KG1 (cell line): ENCODE measurements around the gene PDE10A.
"Not testable (repeated sequence)": the region's sequence is repeated elsewhere in the genome, so short reads cannot be mapped to it uniquely, and the experiment has no call there.

Experiments
- DNase-seq: peaks from one replicate; lab custom pipeline; 2025; lab: John Stamatoyannopoulos, UW

Gene PDE10A

GRCh38 chr6:165624871-165625639, 38.0 kb downstream of the PDE10A start:
- no peak for DNase-seq

- no peak for DNase-seq
Observed at GRCh38 chr6:165621940-165622339, 41.1 kb downstream of the PDE10A start.

- DNase-seq, result not testable (repeated sequence)
Observed at GRCh38 chr6:165618891-165619290, 44.1 kb downstream of the PDE10A start.

- DNase-seq, result no peak
Observed at GRCh38 chr6:165618241-165618640, 44.8 kb downstream of the PDE10A start.

GRCh38 chr6:165617528-165617927, 45.5 kb downstream of the PDE10A start:
- no peak for DNase-seq

GRCh38 chr6:165616116-165616515, 46.9 kb downstream of the PDE10A start:
- DNase-seq, result no peak

- no peak for DNase-seq
Observed at GRCh38 chr6:165615636-165616035, 47.4 kb downstream of the PDE10A start.

- no peak for DNase-seq
Observed at GRCh38 chr6:165611294-165611693, 51.7 kb downstream of the PDE10A start.

- not testable (repeated sequence) for DNase-seq
Observed at GRCh38 chr6:165608577-165608976, 54.5 kb downstream of the PDE10A start.

GRCh38 chr6:165606740-165607008, 56.4 kb downstream of the PDE10A start:
- no peak for DNase-seq

GRCh38 chr6:165605901-165606739, 56.9 kb downstream of the PDE10A start:
- no peak for DNase-seq

GRCh38 chr6:165605182-165605875, 57.7 kb downstream of the PDE10A start:
- DNase-seq, result no peak

GRCh38 chr6:165602291-165602690, 60.8 kb downstream of the PDE10A start:
- DNase-seq, result no peak

GRCh38 chr6:165600606-165601005, 62.4 kb downstream of the PDE10A start:
- no peak for DNase-seq

GRCh38 chr6:165599596-165600487, 63.2 kb downstream of the PDE10A start:
- DNase-seq, result no peak

GRCh38 chr6:165599121-165599520, 63.9 kb downstream of the PDE10A start:
- DNase-seq, result no peak

- DNase-seq, result no peak
Observed at GRCh38 chr6:165597821-165598220, 65.2 kb downstream of the PDE10A start.

- no peak for DNase-seq
Observed at GRCh38 chr6:165594584-165595333, 68.3 kb downstream of the PDE10A start.

GRCh38 chr6:165592947-165593346, 70.1 kb downstream of the PDE10A start:
- DNase-seq, result not testable (repeated sequence)

GRCh38 chr6:165588515-165588914, 74.5 kb downstream of the PDE10A start:
- no peak for DNase-seq

- no peak for DNase-seq
Observed at GRCh38 chr6:165587206-165587605, 75.8 kb downstream of the PDE10A start.
